ENCODE data around the gene KIF13A. TPM values are rescaled to one million over a fixed set of nuclear protein-coding genes. Genes with fewer than 3 reads are reported as not detected.

KIF13A gene
- 3.9 and 6.9 TPM in 2 replicates for polyA plus RNA-seq

DNA sequence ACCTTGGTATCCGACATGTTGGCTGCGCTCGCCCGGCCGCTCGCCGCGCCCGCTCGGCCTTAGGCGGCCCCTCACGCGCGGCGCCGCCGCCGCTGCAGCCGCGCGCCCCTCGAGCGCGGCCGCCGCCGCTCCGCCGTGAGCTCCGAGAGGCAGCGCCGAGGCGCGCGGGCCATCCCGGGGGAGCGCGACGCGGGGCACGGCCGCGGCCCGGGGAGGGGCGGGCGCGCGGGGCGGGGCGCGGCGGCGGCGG, at the start of gene KIF13A:
KIF13A (minus strand) TSS at position 189 of the 250 bp plus-strand sequence; CDS start at position 17, 172 bp downstream.

Other genes with a start within 250 kb of the KIF13A start
- 2.6 and 2.7 TPM in 2 replicates for gene NHLRC1, start 135.0 kb upstream of the KIF13A start, polyA plus RNA-seq
- gene TPMT, start 167.4 kb upstream of the KIF13A start, polyA plus RNA-seq = 16.4 TPM in 2 replicates
- gene KDM1B, start 167.8 kb upstream of the KIF13A start, polyA plus RNA-seq = 11.2 and 11.8 TPM in 2 replicates